22Rv1 (cell line): ENCODE results near the gene AKT3.

Source experiments
- CTCF ChIP-seq: fragments of 450-650 bp; IDR thresholded peaks from 2 replicates; pipeline ENCODE4 v1.5.1; 2017; ENCODE audit warnings: mild to moderate bottlenecking
- ZFX ChIP-seq: fragments of 450-650 bp; IDR thresholded peaks from 2 replicates; pipeline ENCODE4 v1.6.1; 2017; ENCODE audit warnings: antibody characterized with exemption, borderline replicate concordance

DNA sequence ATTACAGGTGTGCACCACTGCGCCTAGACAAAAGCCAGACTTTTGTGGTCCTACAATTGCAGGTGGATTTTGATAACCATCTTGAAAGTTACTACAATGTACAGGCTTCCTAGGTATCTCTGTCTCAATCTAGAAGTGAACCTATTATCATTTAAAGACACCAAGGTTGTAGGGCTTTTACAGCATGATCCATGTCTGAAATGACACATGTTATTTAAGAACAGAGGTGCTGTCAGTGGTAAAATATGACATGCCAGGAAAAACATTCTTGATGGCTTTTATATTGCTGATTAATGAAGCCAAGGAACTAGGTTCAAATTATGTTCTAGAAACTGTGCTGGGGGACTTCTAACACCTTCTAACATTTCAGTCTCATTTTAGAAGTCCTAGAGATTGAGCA, 341.1 kb downstream of the AKT3 start:
- no peak for TF ChIP-seq CTCF
- TF ChIP-seq ZFX, result no peak
